GM12878 (cell line): ENCODE data around the gene C1QTNF8. TPM values are rescaled to one million over a fixed set of nuclear protein-coding genes. Genes with fewer than 3 reads are reported as not detected.

Experiments used
- ATAC-seq: fragments of 200-7000 bp; cut with Tn5 transposase; 3 replicates; pipeline ENCODE4 v1.9.1; 2020; ENCODE audit warnings: mild to moderate bottlenecking, moderate library complexity
- BruUV-seq: library from RNA; stranded (reverse); fragments of 400-500 nt; replicated peaks from 2 replicates; lab custom pipeline; 2021; lab: Mats Ljungman, UMichigan
- CTCF ChIA-PET: fragments of 300-600 bp; sonication (Branson Sonifier 250); formaldehyde crosslinking; extraction: SDS; loops from one replicate; lab custom pipeline; 2021; ENCODE audit warnings: inconsistent platforms; lab: Yijun Ruan, JAX
- POLR2A ChIA-PET: fragments of 350-600 bp; formaldehyde crosslinking; extraction: SDS; loops from one replicate; lab custom pipeline; 2021; ENCODE audit warnings: inconsistent platforms; lab: Charles Lee
- RAD21 ChIA-PET: fragments of 300-600 bp; sonication (Branson Sonifier 250); formaldehyde crosslinking; loops from one replicate; lab custom pipeline; 2023; ENCODE audit warnings: antibody characterized with exemption; ENCODE audit not compliant: unreplicated experiment; lab: Charles Lee
- SMC1A ChIA-PET: fragments of 300-600 bp; sonication (Branson Sonifier 250); formaldehyde crosslinking; loops from one replicate; lab custom pipeline; 2023; ENCODE audit not compliant: unreplicated experiment, uncharacterized antibody; lab: Charles Lee
- DNase-seq: peaks from one replicate; pipeline ENCODE4 v3.0.0-alpha.2; 2011; ENCODE audit warnings: low read depth, low spot score
- FAIRE-seq: peaks from 3 replicates; lab custom pipeline; 2011; peaks lifted over from hg19 to GRCh38; lab: Jason Lieb, UNC
- H2AFZ ChIP-seq: 2 replicates; pipeline ENCODE4 v1.6.0; 2011; ENCODE audit warnings: low read depth, low read length, control low read depth; ENCODE audit not compliant: control insufficient read depth
- H3K27ac ChIP-seq: 2 replicates; pipeline ENCODE4 v1.5.1; 2011; ENCODE audit warnings: control low read depth; ENCODE audit not compliant: control insufficient read depth, insufficient read depth
- H3K27me3 ChIP-seq, 2 experiments: replicated peaks in 1 of 2; 2 replicates each; pipeline versions ENCODE4 v1.6.0 to v1.6.1; 2011; ENCODE audit warnings: low read length in 1 of 2; ENCODE audit not compliant: control insufficient read depth in 2 of 2, insufficient read depth in 2 of 2
- H3K36me3 ChIP-seq, 2 experiments: 2 replicates each; pipeline ENCODE4 v1.5.1; 2011; ENCODE audit warnings: low read length in 1 of 2; ENCODE audit not compliant: control insufficient read depth in 2 of 2, insufficient read depth in 2 of 2
- H3K4me1 ChIP-seq: 2 replicates; pipeline ENCODE4 v1.6.1; 2011; ENCODE audit warnings: mild to moderate bottlenecking, low read length, moderate library complexity, mixed read lengths; ENCODE audit not compliant: control insufficient read depth, insufficient read depth
- H3K4me2 ChIP-seq: 2 replicates; pipeline ENCODE4 v1.6.0; 2011; ENCODE audit warnings: control low read depth; ENCODE audit not compliant: control insufficient read depth, insufficient read depth
- H3K4me3 ChIP-seq: fragments of 200-600 bp; sonication (generic); 2 replicates; pipeline ENCODE4 v1.5.1; 2016
- H3K79me2 ChIP-seq: 2 replicates; pipeline ENCODE4 v1.6.0; 2011; ENCODE audit warnings: low read length; ENCODE audit not compliant: control insufficient read depth, insufficient read depth
- H3K9ac ChIP-seq: 2 replicates; pipeline ENCODE4 v1.8.0; 2011; ENCODE audit warnings: low read length, control low read depth, mixed read lengths; ENCODE audit not compliant: control insufficient read depth, insufficient read depth
- H3K9me3 ChIP-seq: replicated peaks from 3 replicates; pipeline ENCODE4 v1.5.1; 2011; ENCODE audit warnings: mild to moderate bottlenecking, low read length; ENCODE audit not compliant: control insufficient read depth, insufficient read depth
- H4K20me1 ChIP-seq: 2 replicates; pipeline ENCODE4 v1.6.0; 2011; ENCODE audit not compliant: control insufficient read depth, insufficient read depth
- ATF2 ChIP-seq: IDR thresholded peaks from 2 replicates; pipeline ENCODE4 v1.6.1; 2012; ENCODE audit warnings: low read length, inconsistent platforms
- BCL3 ChIP-seq: IDR thresholded peaks from 2 replicates; pipeline ENCODE4 v1.6.1; 2011; ENCODE audit warnings: borderline replicate concordance, low read depth, mild to moderate bottlenecking, moderate library complexity, low read length; ENCODE audit not compliant: insufficient read depth, poor library complexity, severe bottlenecking
- CHD4 ChIP-seq: fragments of 200-600 bp; sonication (generic); IDR thresholded peaks from 2 replicates; pipeline ENCODE4 v1.6.1; 2016; ENCODE audit warnings: mild to moderate bottlenecking
- EZH2 ChIP-seq: IDR thresholded peaks from 2 replicates; pipeline ENCODE4 v1.6.1; 2012; ENCODE audit warnings: low read depth, mild to moderate bottlenecking, control low read depth, inconsistent platforms, low read length, borderline replicate concordance; ENCODE audit not compliant: control insufficient read depth
- JUNB ChIP-seq: IDR thresholded peaks from 2 replicates; pipeline ENCODE4 v1.6.1; 2016; ENCODE audit warnings: antibody characterized with exemption, mild to moderate bottlenecking
- LARP7 ChIP-seq: fragments of 450-650 bp; IDR thresholded peaks from 2 replicates; pipeline ENCODE4 v1.6.1; 2017; ENCODE audit warnings: mild to moderate bottlenecking
- MXI1 ChIP-seq: fragments of 150-350 bp; IDR thresholded peaks from 2 replicates; pipeline ENCODE4 v1.6.1; 2011; ENCODE audit warnings: low read depth, mild to moderate bottlenecking, inconsistent platforms, low read length, improper control_type of control experiment
- MYC ChIP-seq: IDR thresholded peaks from 2 replicates; pipeline ENCODE4 v1.6.1; 2011; ENCODE audit warnings: mild to moderate bottlenecking, low read length, moderate library complexity, inconsistent platforms; ENCODE audit not compliant: insufficient read depth, insufficient replicate concordance, insufficient read length, severe bottlenecking
- PBX3 ChIP-seq: IDR thresholded peaks from 2 replicates; pipeline ENCODE4 v1.6.1; 2011; ENCODE audit warnings: mild to moderate bottlenecking, low read depth, low read length, moderate library complexity; ENCODE audit not compliant: insufficient replicate concordance
- POLR2AphosphoS2 ChIP-seq: IDR thresholded peaks from 2 replicates; pipeline ENCODE4 v1.6.1; 2011; ENCODE audit warnings: low read depth, mild to moderate bottlenecking, low read length, improper control_type of control experiment, moderate library complexity
- RBBP5 ChIP-seq: fragments of 200-600 bp; sonication (generic); conservative IDR thresholded peaks from 2 replicates; pipeline ENCODE4 v1.6.1; 2016
- STAT1 ChIP-seq: fragments of 450-650 bp; conservative IDR thresholded peaks from 2 replicates; pipeline ENCODE4 v1.6.1; 2014; ENCODE audit warnings: antibody characterized with exemption, mild to moderate bottlenecking
- SUZ12 ChIP-seq: fragments of 200-600 bp; sonication (generic); IDR thresholded peaks from one replicate; pipeline ENCODE4 v1.6.1; 2018; ENCODE audit warnings: antibody characterized with exemption, mild to moderate bottlenecking; ENCODE audit not compliant: unreplicated experiment
- ZNF384 ChIP-seq: IDR thresholded peaks from 2 replicates; pipeline ENCODE4 v1.6.1; 2012; ENCODE audit warnings: low read depth, mild to moderate bottlenecking, low read length, improper control_type of control experiment, borderline replicate concordance
- ZNF687 ChIP-seq: fragments of 450-650 bp; IDR thresholded peaks from 2 replicates; pipeline ENCODE4 v1.6.1; 2017; ENCODE audit warnings: mild to moderate bottlenecking, moderate library complexity
- WGBS: methylation state at CpG from one replicate; pipeline ENCODE4 v1.1.6; 2016; ENCODE audit warnings: low lambda C conversion rate; ENCODE audit not compliant: insufficient replicate concordance, insufficient coverage; ENCODE audit errors: missing lambda C conversion rate; 5-methylcytosine and 5-hydroxymethylcytosine counted together
- in situ Hi-C: fragments of 300-500 bp; cut with MboI; formaldehyde crosslinking; loops from 9 replicates; pipeline ENCODE4 v1.14.3; 2018; ENCODE audit warnings: mixed read lengths
- intact Hi-C: fragments of 100-400 bp; cut with micrococcal nuclease; formaldehyde crosslinking; loops from one replicate; pipeline ENCODE4 v1.14.2; 2022; ENCODE audit not compliant: unreplicated experiment
- polyA plus RNA-seq, 11 experiments: library from polyadenylated mRNA; depleted of rRNA in 4 of 11; unstranded in 6 of 11; stranded (reverse) in 5 of 11; fragments of >200 nt; fragmentation: Nextera tagmentation in 4 of 11; fragmentation: Illumina TruSeq in 1 of 11; extraction: Ambion mirVana in 4 of 11; extraction: Trizol in 1 of 11; gene quantifications; 1 replicate in 1 of 11; 2 replicates in 10 of 11; pipeline versions ENCODE4 v1.2.1 to v1.2.3, GENCODE V29; 2011 to 2016; ENCODE audit warnings: inconsistent platforms in 2 of 11, missing spikeins in 2 of 11, low read depth in 1 of 11
- total RNA-seq, 4 experiments: library from RNA; depleted of rRNA in 3 of 4; stranded (reverse); fragments of >200 nt in 3 of 4; fragmentation: Illumina TruSeq in 1 of 4; extraction: Trizol in 1 of 4; gene quantifications; 2 replicates each; pipeline versions ENCODE4 v1.2.1 to v1.2.3, GENCODE V29; 2013 to 2021

Gene C1QTNF8
- total and polyA plus RNA-seq, 10 of the 15 experiments (the other 5 are each of a cell fraction or from before 2014, with no cell fraction given) = not detected

GRCh38 chr16:1098266-1098991 lies 2.4 kb upstream of the C1QTNF8 start:
- no peak for ATAC-seq
- ChIA-PET RAD21 (no interaction called here), POLR2A (no interaction called here), SMC1A (no interaction called here), CTCF (no interaction called here)
- H3K79me2 ChIP-seq = no peaks in the 10 kb centered on the region
- no peaks in the 10 kb centered on the region for H3K4me1 ChIP-seq
- no peak for DNase-seq
- no peak overlapping the region for H3K27ac ChIP-seq
- H3K36me3 ChIP-seq = no peaks in the 10 kb centered on the region
- 41% methylated on average over 33 of the region's 34 CpGs for WGBS
- BruUV-seq = no TSS peak
- no peak overlapping the region for H2AFZ ChIP-seq
- no peaks in the 10 kb centered on the region for H3K9me3 ChIP-seq
- no peaks in the 10 kb centered on the region for H4K20me1 ChIP-seq
- in situ Hi-C loops = no loop called here
- H3K9ac ChIP-seq = no peak overlapping the region
- no peaks in the 10 kb centered on the region for H3K27me3 ChIP-seq
- no peak overlapping the region for H3K4me2 ChIP-seq
- no peak overlapping the region for H3K4me3 ChIP-seq
- intact Hi-C loops = no loop called here
- no peak for FAIRE-seq
- TF ChIP-seq LARP7 = no peak
- TF ChIP-seq POLR2AphosphoS2 = no peak
- TF ChIP-seq SUZ12 = no peak
- TF ChIP-seq CHD4 = no peak
- TF ChIP-seq MYC = no peak
- TF ChIP-seq STAT1 = no peak
- no peak for TF ChIP-seq EZH2
- no peak for TF ChIP-seq JUNB
- no peak for TF ChIP-seq ZNF687
- no peak for TF ChIP-seq PBX3
- TF ChIP-seq ATF2 = no peak
- TF ChIP-seq RBBP5 = no peak
- no peak for TF ChIP-seq MXI1
- no peak for TF ChIP-seq BCL3
- TF ChIP-seq ZNF384 = no peak
- TF ChIP-seq, all 136 proteins: peak for 0
